T-cell (primary cell): Measurements from ENCODE around the gene C9orf50. TPM values are rescaled to one million over a fixed set of nuclear protein-coding genes. Genes with fewer than 3 reads are reported as not detected.
A peak's percentile ranks its signal among the peaks of the same experiment; 100 is the strongest.

Experiments
- ATAC-seq, 4 experiments: fragments of 200-7000 bp in 3 of 4; fragments of 150-1000 bp in 1 of 4; cut with Tn5 transposase; replicated peaks in 1 of 4; 1 replicate in 3 of 4; 2 replicates in 1 of 4; pipeline ENCODE4 v1.10.0; 2021; ENCODE audit warnings: moderate library complexity in 3 of 4, mild to moderate bottlenecking in 2 of 4, moderate number of reproducible peaks in 1 of 4
- CTCF ChIA-PET, 2 donors: fragments of 300-600 bp; sonication (Branson Sonifier 250); formaldehyde crosslinking; loops; one replicate each; lab custom pipeline; 2022; ENCODE audit warnings: antibody characterized with exemption in 2 of 2; lab: Charles Lee
- POLR2A ChIA-PET, 2 donors: fragments of 300-600 bp; sonication (Branson Sonifier 250); formaldehyde crosslinking; loops; one replicate each; lab custom pipeline; 2022; ENCODE audit warnings: antibody characterized with exemption in 2 of 2; lab: Charles Lee
- DNase-seq, 35 experiments: peaks; one replicate each; pipeline versions ENCODE4 v3.0.0 to v3.0.0-alpha.2; 2013 to 2023
- H3K27ac ChIP-seq: one replicate; pipeline ENCODE4 v1.5.1; 2013; ENCODE audit warnings: low read length
- H3K27me3 ChIP-seq, 2 experiments: replicated peaks in 1 of 2; 1 replicate in 1 of 2; 2 replicates in 1 of 2; pipeline versions ENCODE4 v1.6.1 to v1.7.0; 2013; ENCODE audit warnings: low read length in 1 of 2, mixed read lengths in 1 of 2; ENCODE audit not compliant: control insufficient read depth in 2 of 2, insufficient read depth in 2 of 2; ENCODE audit errors: extremely low read depth in 1 of 2
- H3K36me3 ChIP-seq, 2 donors: 1 replicate in 1 of 2; 2 replicates in 1 of 2; pipeline versions ENCODE4 v1.6.1 to v1.7.0; 2013; ENCODE audit warnings: low read length in 1 of 2; ENCODE audit not compliant: control insufficient read depth in 2 of 2, insufficient read depth in 1 of 2; ENCODE audit errors: extremely low read depth in 1 of 2
- H3K4me1 ChIP-seq, 2 experiments: 1 replicate in 1 of 2; 2 replicates in 1 of 2; pipeline versions ENCODE4 v1.6.1 to v1.7.0; 2013; ENCODE audit warnings: low read length in 2 of 2, mixed read lengths in 1 of 2; ENCODE audit not compliant: insufficient read depth in 2 of 2, control insufficient read depth in 1 of 2; ENCODE audit errors: extremely low read depth in 1 of 2
- H3K4me3 ChIP-seq, 2 donors: 1 replicate in 1 of 2; 2 replicates in 1 of 2; pipeline versions ENCODE4 v1.5.1 to v1.7.0; 2013; ENCODE audit warnings: mild to moderate bottlenecking in 2 of 2, low read length in 1 of 2, moderate library complexity in 1 of 2; ENCODE audit not compliant: control insufficient read depth in 1 of 2; ENCODE audit errors: extremely low read depth in 1 of 2
- H3K9me3 ChIP-seq: 2 replicates; pipeline ENCODE4 v1.7.0; 2013
- H3K27ac Mint-ChIP-seq, 2 donors: one replicate each; pipeline ENCODE4 v1.8.0; 2020 to 2021; ENCODE audit warnings: mild to moderate bottlenecking in 2 of 2, mixed read lengths in 2 of 2
- H3K27me3 Mint-ChIP-seq, 2 donors: one replicate each; pipeline ENCODE4 v1.8.0; 2021 to 2022; ENCODE audit warnings: mixed read lengths in 2 of 2
- H3K36me3 Mint-ChIP-seq: one replicate; pipeline ENCODE4 v1.8.0; 2021; ENCODE audit warnings: mixed read lengths
- H3K4me1 Mint-ChIP-seq, 3 donors: one replicate each; pipeline ENCODE4 v1.8.0; 2020 to 2022; ENCODE audit warnings: mixed read lengths in 3 of 3, mild to moderate bottlenecking in 1 of 3
- H3K4me3 Mint-ChIP-seq, 3 donors: one replicate each; pipeline ENCODE4 v1.8.0; 2020 to 2022; ENCODE audit warnings: mild to moderate bottlenecking in 3 of 3, mixed read lengths in 3 of 3, moderate library complexity in 3 of 3
- H3K9me3 Mint-ChIP-seq, 3 donors: one replicate each; pipeline ENCODE4 v1.8.0; 2020 to 2022; ENCODE audit warnings: mixed read lengths in 3 of 3
- whole genome bisulfite sequencing: methylation state at CpG from one replicate; pipeline ENCODE4 v1.1.5; 2013; ENCODE audit warnings: missing lambda C conversion rate; ENCODE audit not compliant: insufficient coverage; 5-methylcytosine and 5-hydroxymethylcytosine counted together
- total RNA-seq, 35 experiments: library from RNA in 6 of 35; stranded (reverse) in 6 of 35; fragments of 120-200 nt in 1 of 35; gene quantifications; one replicate each; pipeline versions ENCODE4 v1.2.1 to v1.2.4 and lab custom pipeline; 2013 to 2026

The C9orf50 gene
- total RNA-seq, 5 donors from 2014 or later (not counting 1 experiment from before 2014, with no cell fraction given) = not detected

GRCh38 chr9:129629251-129629820, 8.4 kb upstream of the C9orf50 start:
- peaks cover 0 to 27% of the 10 kb centered on the region in 2 donors for H3K36me3 ChIP-seq
- no peak overlapping the region for H3K4me3 ChIP-seq
- H3K9me3 Mint-ChIP-seq = no peaks in the 10 kb centered on the region
- no peak for ATAC-seq
- H3K36me3 Mint-ChIP-seq = peaks cover 3% of the 10 kb centered on the region
- DNase-seq = no peak
- ChIA-PET CTCF (no interaction called here), POLR2A (no interaction called here)
- peak overlapping the region in 2 of 3 donors; percentile 9 to 98 for H3K4me3 Mint-ChIP-seq
- no peaks in the 10 kb centered on the region for H3K27me3 ChIP-seq
- WGBS = no CpG with 5 or more reads among the region's 8 CpGs
- peak overlapping the region in 1 of 2 donors; percentile 66 for H3K27ac Mint-ChIP-seq
- H3K9me3 ChIP-seq = no peaks in the 10 kb centered on the region
- no peaks in the 10 kb centered on the region for H3K27me3 Mint-ChIP-seq
- H3K4me1 ChIP-seq = peaks cover 13 to 77% of the 10 kb centered on the region in 2 experiments
- H3K27ac ChIP-seq = no peak overlapping the region
- peaks cover 64 to 69% (median 65%) of the 10 kb centered on the region in 3 donors for H3K4me1 Mint-ChIP-seq

GRCh38 chr9:129628709-129629108, 7.8 kb upstream of the C9orf50 start:
- WGBS = 80% methylated on average over 2 of the region's 6 CpGs
- DNase-seq (no peak), ATAC-seq (no peak)
- H3K9me3 ChIP-seq = no peaks in the 10 kb centered on the region
- H3K27ac ChIP-seq = no peak overlapping the region
- peaks cover 0 to 21% of the 10 kb centered on the region in 2 donors for H3K36me3 ChIP-seq
- peaks cover 13 to 80% of the 10 kb centered on the region in 2 experiments for H3K4me1 ChIP-seq
- H3K27me3 Mint-ChIP-seq = peaks cover 0 to 3% of the 10 kb centered on the region in 2 donors
- peak overlapping the region in 2 of 3 donors; percentile 84 to 98 for H3K4me3 Mint-ChIP-seq
- peaks cover 3% of the 10 kb centered on the region for H3K36me3 Mint-ChIP-seq
- peak overlapping the region; percentile 6 to 90 for H3K27ac Mint-ChIP-seq
- H3K4me1 Mint-ChIP-seq = peaks cover 67 to 72% (median 69%) of the 10 kb centered on the region in 3 donors
- CTCF ChIA-PET = no interaction called here
- POLR2A ChIA-PET = no interaction called here
- H3K27me3 ChIP-seq = peaks cover 0 to 3% of the 10 kb centered on the region in 2 experiments
- H3K9me3 Mint-ChIP-seq = no peaks in the 10 kb centered on the region
- no peak overlapping the region for H3K4me3 ChIP-seq

GRCh38 chr9:129627556-129628440, 6.9 kb upstream of the C9orf50 start:
- no peaks in the 10 kb centered on the region for H3K9me3 Mint-ChIP-seq
- peaks cover 67 to 74% (median 72%) of the 10 kb centered on the region in 3 donors for H3K4me1 Mint-ChIP-seq
- Histone ChIP-seq H3K27me3 (peaks cover 0 to 3% of the 10 kb centered on the region in 2 experiments), H3K4me3 (peak overlapping the region; percentile 88 to 95), H3K9me3 (no peaks in the 10 kb centered on the region), H3K36me3 (peaks cover 0 to 11% of the 10 kb centered on the region in 2 donors), H3K4me1 (peaks cover 13 to 79% of the 10 kb centered on the region in 2 experiments), H3K27ac (peak overlapping the region; percentile 22)
- ATAC-seq (no peak), DNase-seq (no peak)
- peak overlapping the region; percentile 84 to 98 (median 85) for H3K4me3 Mint-ChIP-seq
- H3K27ac Mint-ChIP-seq = peak overlapping the region; percentile 81 to 90
- WGBS = 82% methylated on average over 9 of the region's 12 CpGs
- H3K27me3 Mint-ChIP-seq = peaks cover 6 to 8% of the 10 kb centered on the region in 2 donors
- ChIA-PET CTCF (interaction anchor here in 1 of 2 donors (0.6 to 4.8 kb wide), 4 partner anchors 110 to 497 kb away, joined by 3 to 45 read pairs (median 4); no protein-coding TSS in a partner anchor), POLR2A (interaction anchor here in 1 of 2 donors (0.6 kb wide), 1 partner anchor 25 kb away, joined by 4 read pairs; no protein-coding TSS in a partner anchor)
- H3K36me3 Mint-ChIP-seq = peaks cover 3% of the 10 kb centered on the region

GRCh38 chr9:129626625-129627284, 5.9 kb upstream of the C9orf50 start:
- H3K36me3 ChIP-seq = peaks cover 0 to 4% of the 10 kb centered on the region in 2 donors
- H3K4me1 Mint-ChIP-seq = peaks cover 64 to 70% (median 67%) of the 10 kb centered on the region in 3 donors
- peak overlapping the region; percentile 81 to 90 for H3K27ac Mint-ChIP-seq
- ATAC-seq (peak; percentile 8 to 37 (median 29)), DNase-seq (peak in 15 of 35 experiments; percentile 19 to 61 (median 38))
- no peaks in the 10 kb centered on the region for H3K9me3 Mint-ChIP-seq
- WGBS = 0% methylated on average over 11 of the region's 20 CpGs
- peaks cover 6 to 16% of the 10 kb centered on the region in 2 donors for H3K27me3 Mint-ChIP-seq
- H3K27ac ChIP-seq = peak overlapping the region; percentile 82
- CTCF ChIA-PET = interaction anchor here (0.6 to 4.8 kb wide), 8 partner anchors 16 to 501 kb away, joined by 3 to 45 read pairs (median 4); no protein-coding TSS in a partner anchor
- H3K4me3 ChIP-seq = peak overlapping the region; percentile 88 to 95
- POLR2A ChIA-PET = interaction anchor here (0.6 to 1.3 kb wide), 3 partner anchors 26 to 495 kb away, joined by 3 to 6 read pairs (median 4); no protein-coding TSS in a partner anchor
- peaks cover 0 to 9% of the 10 kb centered on the region in 2 experiments for H3K27me3 ChIP-seq
- H3K4me1 ChIP-seq = peaks cover 13 to 72% of the 10 kb centered on the region in 2 experiments
- peak overlapping the region; percentile 84 to 98 (median 85) for H3K4me3 Mint-ChIP-seq
- no peaks in the 10 kb centered on the region for H3K9me3 ChIP-seq
- peaks cover 3% of the 10 kb centered on the region for H3K36me3 Mint-ChIP-seq

- Mint-ChIP-seq H3K27ac (peak within 1 kb of the TSS; percentile 90 to 91), H3K36me3 (peaks cover 3% of the 10 kb centered on the region), H3K9me3 (no peaks in the 10 kb centered on the region), H3K4me1 (peaks cover 60 to 65% (median 61%) of the 10 kb centered on the region in 3 donors), H3K27me3 (peaks cover 11 to 22% of the 10 kb centered on the region in 2 donors), H3K4me3 (peak within 1 kb of the TSS; percentile 84 to 98 (median 85))
- H3K27me3 ChIP-seq = peaks cover 0 to 15% of the 10 kb centered on the region in 2 experiments
- DNase-seq = peak; percentile 72 to 95 (median 87)
- H3K27ac ChIP-seq = peak within 1 kb of the TSS; percentile 82
- ChIA-PET CTCF (interaction anchor here (0.6 to 4.8 kb wide), 12 partner anchors 14 to 502 kb away, joined by 3 to 45 read pairs (median 4); partner anchors contain the start of gene IER5L (in 1 of the 2)), POLR2A (interaction anchor here (0.6 to 1.3 kb wide), 6 partner anchors 78 to 703 kb away, joined by 3 to 6 read pairs (median 4); no protein-coding TSS in a partner anchor)
- H3K4me3 ChIP-seq = peak within 1 kb of the TSS; percentile 88 to 95
- H3K36me3 ChIP-seq = peaks cover 0 to 3% of the 10 kb centered on the region in 2 donors
- H3K4me1 ChIP-seq = peaks cover 13 to 69% of the 10 kb centered on the region in 2 experiments
- 0% methylated on average over 22 of the region's 55 CpGs for WGBS
- peak; percentile 80 to 86 (median 84) for ATAC-seq
- H3K9me3 ChIP-seq = no peaks in the 10 kb centered on the region
Observed at GRCh38 chr9:129626079-129626624, 5.3 kb upstream of the C9orf50 start, which contains the start of gene NTMT1. Gene NTMT1 (plus strand): TSS chr9:129626163. CDS start chr9:129632704, 6,541 bp downstream.
